Activated T-cell treated with anti-CD3 and anti-CD28 coated beads for 24 hours (primary cell): ENCODE measurements around the gene CDC42BPA.
"Not testable (repeated sequence)": the region's sequence is repeated elsewhere in the genome, so short reads cannot be mapped to it uniquely, and the experiment has no call there.

ENCODE experiments used
- DNase-seq: peaks from one replicate; pipeline ENCODE4 v3.0.0-alpha.2; 2020; ENCODE audit warnings: low read depth

CDC42BPA gene

DNA sequence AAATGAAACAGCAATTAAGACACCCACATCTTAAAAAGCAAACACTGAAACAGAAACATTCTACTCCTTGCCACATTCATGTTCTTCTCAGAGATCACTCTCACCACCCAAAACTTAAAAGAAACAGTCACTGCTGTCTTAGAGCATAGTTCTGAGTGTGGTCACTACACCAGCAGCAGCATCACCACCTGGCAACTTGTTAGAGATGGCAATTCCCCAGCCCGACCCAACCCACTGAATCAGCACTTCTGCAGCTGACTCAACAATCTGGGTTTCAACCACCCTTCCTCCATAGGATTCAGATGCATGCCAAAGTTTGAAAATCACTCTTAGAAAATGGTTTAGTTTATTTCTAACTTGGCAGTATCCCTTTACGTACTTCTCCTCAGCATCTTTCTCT, 126.1 kb downstream of the CDC42BPA start:
- DNase-seq = peak; percentile 4

DNA sequence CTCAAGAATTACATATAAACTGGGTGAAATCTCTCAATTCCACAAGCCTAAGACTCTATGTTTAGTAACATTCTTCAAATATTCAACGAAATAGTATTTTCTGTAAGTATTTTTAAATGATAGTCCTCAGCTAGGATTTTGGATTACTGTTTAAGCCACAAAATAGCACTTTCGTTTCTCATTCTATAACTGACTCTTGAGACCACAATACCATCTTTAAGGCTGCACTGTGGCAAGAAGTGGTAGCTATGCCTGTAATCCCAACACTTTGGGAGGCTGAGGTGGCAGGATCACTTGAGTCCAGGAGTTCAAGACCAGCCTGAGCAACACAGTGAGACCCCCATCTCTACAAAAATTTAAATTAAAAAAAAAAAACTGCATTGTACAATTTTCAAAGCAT, 126.7 kb downstream of the CDC42BPA start:
- no peak for DNase-seq

DNA sequence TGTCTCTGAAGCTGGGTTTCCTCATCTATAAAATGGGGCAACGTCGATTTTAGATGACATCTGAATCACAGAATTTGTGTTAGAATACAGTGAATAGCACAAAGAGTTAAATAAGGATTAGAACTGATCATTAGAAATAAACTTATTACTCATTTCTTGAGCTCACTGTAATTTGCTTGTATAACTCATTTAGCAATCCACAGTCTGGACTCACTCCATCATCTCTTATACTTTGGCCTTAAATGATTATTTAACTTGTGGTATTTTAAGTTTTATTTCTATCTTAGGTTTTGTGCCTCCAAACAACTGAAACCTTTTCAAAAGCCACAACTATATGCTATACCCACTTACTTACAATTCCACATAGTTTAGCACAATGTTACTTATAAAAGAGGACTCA, 128.0 kb downstream of the CDC42BPA start:
- no peak for DNase-seq

DNA sequence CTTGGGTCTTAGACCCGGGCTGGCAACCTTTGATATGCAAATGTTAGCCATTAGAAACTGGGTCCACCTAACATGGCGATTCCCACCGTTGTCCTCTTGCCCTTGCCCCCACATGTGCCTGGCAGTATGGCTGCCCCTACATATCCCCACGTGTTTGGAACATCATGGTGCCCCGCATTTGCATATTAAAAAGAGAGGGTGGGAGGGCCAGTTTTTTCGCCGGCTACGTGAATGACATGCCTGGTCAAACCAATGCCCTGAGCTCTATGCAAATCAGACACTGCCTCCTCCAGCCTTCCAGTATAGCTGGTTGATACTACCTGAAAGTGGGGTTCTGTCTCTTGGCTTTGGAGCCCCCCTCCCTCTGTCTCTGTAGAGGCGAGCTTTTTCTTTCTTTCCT, 133.0 kb downstream of the CDC42BPA start:
- DNase-seq = no peak

DNA sequence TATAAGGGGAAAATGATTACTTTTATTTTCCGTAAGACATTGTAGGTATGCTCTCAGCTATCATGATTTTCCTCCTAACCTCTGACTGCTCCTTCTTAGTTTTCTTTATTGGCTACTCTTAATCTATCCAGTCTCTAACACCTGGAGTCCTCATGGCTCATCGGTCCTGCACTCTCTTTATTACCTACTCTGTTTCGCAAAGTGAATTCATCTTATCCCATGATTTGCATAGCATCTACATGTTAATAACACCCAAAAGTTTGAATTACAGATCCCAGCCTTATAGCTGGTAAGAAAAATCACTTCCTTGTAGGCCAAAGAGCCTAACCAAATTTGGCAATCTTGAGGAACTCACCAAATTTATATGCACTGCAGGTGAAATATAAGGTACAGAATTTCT, 136.3 kb downstream of the CDC42BPA start:
- DNase-seq = no peak

- no peak for DNase-seq
Measured at GRCh38 chr1:227175611-227176010, 142.7 kb downstream of the CDC42BPA start.

- no peak for DNase-seq
Measured at GRCh38 chr1:227174164-227174563, 144.1 kb downstream of the CDC42BPA start.

- DNase-seq = no peak
Measured at GRCh38 chr1:227170361-227171166, 147.7 kb downstream of the CDC42BPA start.

GRCh38 chr1:227169343-227169742, 148.9 kb downstream of the CDC42BPA start:
- no peak for DNase-seq

DNA sequence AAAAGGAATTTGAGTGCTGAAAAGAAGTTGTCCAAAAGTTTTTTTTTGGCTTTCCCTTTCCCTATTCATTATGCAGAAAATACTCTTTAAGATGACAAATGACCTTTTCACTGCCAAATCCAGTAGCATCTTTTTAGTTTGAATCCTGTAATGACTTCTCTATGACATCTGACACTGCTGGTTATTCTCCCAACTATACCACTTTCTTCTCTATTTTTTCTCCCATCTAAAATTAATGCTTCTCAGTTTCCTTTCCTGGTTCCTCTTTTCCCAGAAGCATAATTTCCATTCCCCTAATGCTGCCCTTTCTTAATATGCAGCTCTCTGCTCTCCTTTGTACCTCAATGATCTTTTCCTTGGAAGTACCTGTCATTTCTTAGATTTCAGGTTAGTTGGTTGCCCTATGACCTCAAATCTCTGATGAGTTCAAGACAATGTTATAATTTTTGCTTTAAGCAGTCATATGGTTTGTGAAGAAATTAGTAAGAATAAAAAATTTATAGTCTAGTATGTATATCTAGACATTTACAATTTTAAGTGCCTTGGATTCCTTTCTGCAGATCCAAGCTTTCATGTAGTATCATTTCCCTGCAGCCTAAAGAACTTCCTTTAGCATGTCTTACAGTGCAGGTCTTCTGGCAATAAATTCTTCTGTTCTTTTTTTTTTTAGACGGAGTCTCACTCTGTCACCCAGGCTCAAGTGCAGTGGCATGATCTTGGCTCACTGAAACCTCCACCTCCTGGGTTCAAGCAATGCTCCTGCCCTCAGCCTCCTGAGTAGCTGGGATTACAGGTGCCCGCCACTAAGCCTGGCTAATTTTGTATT, 150.8 kb downstream of the CDC42BPA start:
- DNase-seq = no peak

DNA sequence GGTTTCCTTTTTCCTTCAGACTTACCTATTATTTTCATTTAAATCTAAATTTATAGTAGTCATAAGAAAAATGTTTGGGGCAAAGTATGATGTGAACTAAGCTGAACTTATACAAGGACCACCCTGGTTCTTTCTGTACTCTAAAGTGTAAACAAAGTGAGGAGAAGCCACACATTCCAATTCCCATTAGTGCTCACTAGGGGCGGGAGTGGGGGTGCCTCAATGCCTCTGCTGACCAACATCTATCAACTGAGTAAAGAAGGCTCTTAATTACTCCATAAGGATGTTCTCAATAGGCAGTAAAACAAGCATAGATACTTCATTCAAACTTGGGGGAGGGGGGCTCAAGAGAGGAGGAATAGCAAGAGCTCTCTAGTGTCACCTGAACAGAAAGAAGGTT, 151.7 kb downstream of the CDC42BPA start:
- DNase-seq = no peak

GRCh38 chr1:227161470-227161869, 156.8 kb downstream of the CDC42BPA start:
- DNase-seq = no peak

GRCh38 chr1:227156520-227156919, 161.8 kb downstream of the CDC42BPA start:
- no peak for DNase-seq

DNA sequence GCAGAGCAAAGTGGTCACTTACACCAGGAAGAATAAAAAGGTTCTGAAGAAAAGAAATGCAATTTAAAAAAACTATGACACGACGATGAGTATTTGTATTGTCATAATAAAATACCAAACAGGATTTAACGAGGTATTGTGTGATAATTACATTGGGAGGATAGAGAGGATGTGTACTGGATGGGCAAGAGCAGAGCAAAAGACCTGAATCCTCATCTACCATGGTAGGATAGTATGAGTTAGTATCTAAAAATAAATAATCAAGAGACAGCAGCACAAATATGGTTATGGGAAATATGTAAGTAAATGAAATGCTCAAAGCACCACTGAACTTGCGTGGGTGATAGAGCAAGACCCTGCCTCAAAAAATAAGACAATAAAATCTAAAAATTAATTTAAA, 162.6 kb downstream of the CDC42BPA start:
- DNase-seq = no peak

DNA sequence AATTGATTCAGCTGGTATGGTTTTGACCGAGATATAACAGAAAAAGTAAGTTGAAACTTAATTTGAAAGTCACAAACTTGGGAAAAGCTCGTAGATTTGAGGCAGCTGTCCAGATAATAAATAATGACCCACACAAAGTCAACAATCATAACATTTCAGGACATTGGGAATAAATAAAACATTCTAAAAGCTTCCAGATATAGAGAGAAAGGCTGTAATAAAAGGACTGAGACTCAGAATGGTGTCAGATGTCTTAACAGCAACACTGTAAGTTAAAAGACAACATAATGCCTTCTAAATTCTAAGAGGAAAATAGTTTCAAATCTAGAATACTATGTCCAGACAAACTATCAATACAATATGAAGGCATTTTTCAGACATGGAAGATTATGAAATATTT, 163.3 kb downstream of the CDC42BPA start:
- no peak for DNase-seq

DNA sequence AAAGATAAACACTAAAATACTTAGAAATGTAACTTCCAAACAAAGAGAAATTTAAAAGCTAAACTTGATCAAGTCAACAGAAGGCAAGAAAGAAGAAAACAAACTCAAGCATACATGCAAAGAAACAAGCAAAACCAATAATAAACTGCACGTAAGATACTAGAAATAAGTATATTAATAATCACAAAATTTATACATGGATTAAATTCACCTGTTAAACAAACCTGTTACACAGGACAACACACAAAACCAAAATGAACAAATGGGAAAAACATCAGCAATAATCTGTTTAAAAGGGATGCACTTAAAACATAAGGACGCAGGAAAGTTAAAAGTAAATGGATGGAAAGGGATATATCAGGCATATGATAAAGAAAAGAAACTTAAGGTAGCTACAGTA, 165.8 kb downstream of the CDC42BPA start:
- DNase-seq = no peak

DNA sequence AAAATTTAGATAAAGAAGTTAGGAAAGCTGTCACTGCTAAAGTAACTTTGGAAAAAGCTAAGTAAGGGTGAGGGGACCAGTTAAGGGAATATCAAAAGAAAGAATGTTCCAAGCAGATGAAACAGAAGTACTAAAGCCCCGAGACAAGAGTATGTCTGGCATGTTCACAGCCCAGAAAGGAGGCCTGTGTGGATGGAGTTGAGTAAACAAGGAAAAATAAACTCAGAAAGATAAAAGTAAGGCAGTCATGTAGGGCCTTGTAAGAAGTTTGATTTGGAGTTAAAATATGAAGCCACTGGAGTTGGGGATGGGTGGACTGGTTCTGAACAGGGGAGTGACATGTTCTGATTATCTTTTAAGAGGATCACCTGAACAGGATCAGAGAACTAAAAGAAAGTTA, 177.9 kb downstream of the CDC42BPA start:
- DNase-seq = no peak

GRCh38 chr1:227136210-227136820, 182.0 kb downstream of the CDC42BPA start:
- no peak for DNase-seq

- DNase-seq = no peak
Measured at GRCh38 chr1:227134686-227135314, 183.5 kb downstream of the CDC42BPA start.

- not testable (repeated sequence) for DNase-seq
Measured at GRCh38 chr1:227132695-227133094, 185.6 kb downstream of the CDC42BPA start.

GRCh38 chr1:227131193-227131592, 187.1 kb downstream of the CDC42BPA start:
- no peak for DNase-seq

DNA sequence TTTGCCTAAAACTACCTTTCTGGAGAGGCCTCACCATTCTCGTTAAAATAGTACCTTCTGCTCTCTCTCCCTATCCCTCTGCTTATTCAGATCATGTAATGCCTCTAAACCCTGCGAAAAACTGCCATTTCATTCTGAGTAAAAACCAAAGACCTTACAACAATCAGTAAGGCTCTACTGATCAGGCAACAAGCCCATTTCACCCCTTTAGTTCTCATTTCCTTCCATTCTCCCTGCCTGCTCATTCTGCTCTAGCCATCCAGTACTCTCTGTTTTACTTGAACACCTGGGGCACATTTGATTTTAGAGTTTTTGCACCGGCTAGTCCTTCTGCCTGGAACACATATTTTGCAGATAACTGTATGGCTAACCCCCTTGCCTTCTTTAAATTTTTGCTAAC, 190.4 kb downstream of the CDC42BPA start:
- DNase-seq = no peak
